OCI-LY1 (cell line): ENCODE results near the gene SYT1.
"Not testable (repeated sequence)": the region's sequence is repeated elsewhere in the genome, so short reads cannot be mapped to it uniquely, and the experiment has no call there.

Experiments
- H2AFZ ChIP-seq: fragments of 200-600 bp; sonication (generic), shearing (Covaris generic); 2 replicates; pipeline ENCODE4 v1.6.0; 2014; ENCODE audit warnings: antibody characterized with exemption, mild to moderate bottlenecking, low read length
- H3F3A ChIP-seq: fragments of 200-600 bp; sonication (generic), shearing (Covaris generic); 2 replicates; pipeline ENCODE4 v1.6.0; 2014; ENCODE audit warnings: mild to moderate bottlenecking, antibody characterized with exemption, low read length, moderate library complexity; ENCODE audit not compliant: insufficient read depth
- H3K27ac ChIP-seq: fragments of 200-600 bp; sonication (generic); 2 replicates; pipeline ENCODE4 v1.5.1; 2014; ENCODE audit warnings: low read length, mixed run types, mild to moderate bottlenecking, low read depth; ENCODE audit not compliant: poor library complexity, severe bottlenecking
- H3K27me3 ChIP-seq: fragments of 200-600 bp; sonication (generic); 2 replicates; pipeline ENCODE4 v1.6.0; 2014; ENCODE audit warnings: antibody characterized with exemption, mild to moderate bottlenecking, low read length, moderate library complexity; ENCODE audit not compliant: insufficient read depth
- H3K36me3 ChIP-seq: fragments of 200-600 bp; sonication (generic); 2 replicates; pipeline ENCODE4 v1.6.1; 2014; ENCODE audit warnings: mild to moderate bottlenecking, antibody characterized with exemption, low read length, moderate library complexity, mixed read lengths; ENCODE audit not compliant: insufficient read depth
- H3K4me1 ChIP-seq: fragments of 200-600 bp; sonication (generic); 2 replicates; pipeline ENCODE4 v1.5.1; 2014; ENCODE audit warnings: mild to moderate bottlenecking, low read length, moderate library complexity; ENCODE audit not compliant: insufficient read depth, severe bottlenecking
- H3K4me2 ChIP-seq: fragments of 200-600 bp; sonication (generic), shearing (Covaris generic); 2 replicates; pipeline ENCODE4 v1.6.1; 2014; ENCODE audit warnings: low read length
- H3K4me3 ChIP-seq: fragments of 200-600 bp; sonication (generic); 2 replicates; pipeline ENCODE4 v1.5.1; 2014; ENCODE audit warnings: low read length, low read depth, mild to moderate bottlenecking, mixed read lengths; ENCODE audit not compliant: poor library complexity, severe bottlenecking
- H3K79me2 ChIP-seq: fragments of 200-600 bp; shearing (Covaris generic); 2 replicates; pipeline ENCODE4 v1.6.1; 2016; ENCODE audit warnings: mixed run types, low read length, mixed read lengths; ENCODE audit not compliant: insufficient read depth
- H3K9ac ChIP-seq: fragments of 200-600 bp; sonication (generic), shearing (Covaris generic); 2 replicates; pipeline ENCODE4 v1.6.1; 2014; ENCODE audit warnings: mild to moderate bottlenecking, low read length, mixed read lengths
- H3K9me2 ChIP-seq: fragments of 200-600 bp; sonication (generic), shearing (Covaris generic); 2 replicates; pipeline ENCODE4 v1.6.1; 2014; ENCODE audit warnings: low read depth, mild to moderate bottlenecking, low read length, mixed read lengths
- H3K9me3 ChIP-seq: fragments of 200-600 bp; shearing (Covaris generic); 2 replicates; pipeline ENCODE4 v1.6.1; 2014; ENCODE audit warnings: low read length, mixed read lengths
- H4K20me1 ChIP-seq: fragments of 200-600 bp; sonication (generic), shearing (Covaris generic); 2 replicates; pipeline ENCODE4 v1.6.0; 2016; ENCODE audit warnings: mild to moderate bottlenecking, low read length; ENCODE audit not compliant: insufficient read depth
- CTCF ChIP-seq: fragments of 200-600 bp; sonication (generic), shearing (Covaris generic); IDR thresholded peaks from 2 replicates; pipeline ENCODE4 v1.5.1; 2017; ENCODE audit warnings: mild to moderate bottlenecking, antibody characterized with exemption, low read length, moderate library complexity, mixed read lengths
- EZH2 ChIP-seq: fragments of 200-600 bp; sonication (generic), shearing (Covaris generic); IDR thresholded peaks from 2 replicates; pipeline ENCODE4 v1.8.0; 2017; ENCODE audit warnings: borderline replicate concordance, mixed run types, mild to moderate bottlenecking, antibody characterized with exemption, low read length, moderate library complexity, mixed read lengths

Gene SYT1

GRCh38 chr12:79200176-79200575 lies 335.6 kb downstream of the SYT1 start:
- TF ChIP-seq EZH2 (no peak), CTCF (no peak)
- H3K27ac ChIP-seq, result no peak overlapping the region
- no peaks in the 10 kb centered on the region for H4K20me1 ChIP-seq
- H2AFZ ChIP-seq, result no peak overlapping the region
- no peak overlapping the region for H3K9ac ChIP-seq
- H3K4me3 ChIP-seq, result no peak overlapping the region
- no peaks in the 10 kb centered on the region for H3K9me3 ChIP-seq
- no peaks in the 10 kb centered on the region for H3K79me2 ChIP-seq
- no peaks in the 10 kb centered on the region for H3K4me1 ChIP-seq
- no peaks in the 10 kb centered on the region for H3K27me3 ChIP-seq
- no peaks in the 10 kb centered on the region for H3K9me2 ChIP-seq
- H3K36me3 ChIP-seq, result no peaks in the 10 kb centered on the region
- no peaks in the 10 kb centered on the region for H3F3A ChIP-seq
- no peak overlapping the region for H3K4me2 ChIP-seq

- Histone ChIP-seq H3F3A (no peaks in the 10 kb centered on the region), H4K20me1 (no peaks in the 10 kb centered on the region), H3K9me2 (no peaks in the 10 kb centered on the region), H2AFZ (no peak overlapping the region), H3K4me1 (no peaks in the 10 kb centered on the region), H3K27ac (no peak overlapping the region), H3K79me2 (no peaks in the 10 kb centered on the region), H3K4me2 (no peak overlapping the region), H3K4me3 (no peak overlapping the region), H3K9ac (no peak overlapping the region), H3K9me3 (no peaks in the 10 kb centered on the region), H3K27me3 (no peaks in the 10 kb centered on the region), H3K36me3 (no peaks in the 10 kb centered on the region)
- TF ChIP-seq EZH2 (no peak), CTCF (no peak)
Observed at GRCh38 chr12:79203058-79203647, 338.6 kb downstream of the SYT1 start.

- H2AFZ ChIP-seq, result no peak overlapping the region
- no peaks in the 10 kb centered on the region for H3K27me3 ChIP-seq
- H3K4me1 ChIP-seq, result no peaks in the 10 kb centered on the region
- no peaks in the 10 kb centered on the region for H3K9me3 ChIP-seq
- H3K36me3 ChIP-seq, result no peaks in the 10 kb centered on the region
- no peak for TF ChIP-seq EZH2
- TF ChIP-seq CTCF, result no peak
- H3K4me3 ChIP-seq, result no peak overlapping the region
- H3K79me2 ChIP-seq, result no peaks in the 10 kb centered on the region
- H3K9ac ChIP-seq, result no peak overlapping the region
- no peaks in the 10 kb centered on the region for H3K9me2 ChIP-seq
- H3F3A ChIP-seq, result no peaks in the 10 kb centered on the region
- no peaks in the 10 kb centered on the region for H4K20me1 ChIP-seq
- H3K4me2 ChIP-seq, result no peak overlapping the region
- H3K27ac ChIP-seq, result no peak overlapping the region
Observed at GRCh38 chr12:79206871-79207270, 342.3 kb downstream of the SYT1 start.

- not testable (repeated sequence) for H4K20me1 ChIP-seq, H3K4me2 ChIP-seq, H3K4me3 ChIP-seq, H3F3A ChIP-seq, H3K36me3 ChIP-seq, H3K27me3 ChIP-seq, H3K9me2 ChIP-seq, H2AFZ ChIP-seq, H3K9me3 ChIP-seq, H3K79me2 ChIP-seq, H3K27ac ChIP-seq, H3K9ac ChIP-seq, H3K4me1 ChIP-seq
Observed at GRCh38 chr12:79210403-79210802, 345.8 kb downstream of the SYT1 start.
